Measurements from ENCODE around the gene RPS5. TPM values are rescaled to one million over a fixed set of nuclear protein-coding genes. Genes with fewer than 3 reads are reported as not detected.
A peak's percentile ranks its signal among the peaks of the same experiment; 100 is the strongest.

RPS5 gene
- total RNA-seq = 100 to 1,000 TPM; 747 to 789 TPM

DNA sequence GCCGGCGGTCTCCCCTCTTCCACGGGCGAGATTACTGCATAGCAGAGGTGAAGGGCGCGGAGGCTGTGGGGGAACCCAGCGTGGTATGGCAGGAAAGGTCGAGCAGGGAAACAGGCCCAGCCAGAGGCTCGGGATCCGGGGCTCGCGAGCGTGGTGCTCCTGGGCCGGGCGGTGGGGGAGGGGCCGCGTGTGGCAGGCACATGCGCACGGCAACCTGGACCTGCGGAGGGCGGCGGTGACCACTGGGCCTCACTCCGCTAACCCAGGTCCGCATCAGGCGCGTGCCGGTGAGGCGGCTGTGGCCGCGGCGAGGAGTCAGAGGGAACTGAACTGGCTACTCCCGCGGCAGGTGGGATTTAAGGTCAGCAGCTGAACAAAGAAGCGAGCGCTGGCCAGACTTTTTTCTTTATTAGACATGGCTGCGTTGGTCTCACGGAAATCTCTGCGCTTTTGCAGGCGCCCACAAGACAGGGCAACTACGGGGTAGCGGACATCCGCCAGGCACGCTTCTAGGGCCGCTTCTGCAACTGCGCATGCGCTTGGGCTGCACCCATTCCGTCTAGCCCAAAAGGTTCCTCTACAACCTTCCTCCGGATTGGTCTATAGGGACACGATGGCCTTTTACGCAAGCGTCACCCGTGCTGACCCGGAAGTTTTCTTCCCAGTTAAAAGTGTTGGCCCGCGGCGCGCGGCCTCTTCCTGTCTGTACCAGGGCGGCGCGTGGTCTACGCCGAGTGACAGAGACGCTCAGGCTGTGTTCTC lies at the start of gene RPS5:
RPS5 (plus strand) TSS at position 694 of the 762 bp plus-strand sequence. CDS start 869 bp downstream, outside the sequence.
- Histone ChIP-seq H3K9me3 (no peaks in the 10 kb centered on the region), H3K4me3 (peak within 1 kb of the TSS; percentile 78), H3K27me3 (replicated peaks; ENCODE audit: insufficient read depth) (no peaks in the 10 kb centered on the region), H3K4me1 (ENCODE audit: control insufficient read depth in 1 of 2, low read depth in 2 of 2) (peaks cover 15 to 35% of the 10 kb centered on the region in 2 donors), H3K27ac (peak within 1 kb of the TSS; percentile 94 to 99), H3K36me3 (peaks cover 13% of the 10 kb centered on the region)
- ATAC-seq (ENCODE audit: insufficient number of reproducible peaks, low FRiP score, low read depth) (peak; percentile 96), DNase-seq (ENCODE audit: low spot score) (peak; percentile 85)
- TF ChIP-seq, protein P1, sequence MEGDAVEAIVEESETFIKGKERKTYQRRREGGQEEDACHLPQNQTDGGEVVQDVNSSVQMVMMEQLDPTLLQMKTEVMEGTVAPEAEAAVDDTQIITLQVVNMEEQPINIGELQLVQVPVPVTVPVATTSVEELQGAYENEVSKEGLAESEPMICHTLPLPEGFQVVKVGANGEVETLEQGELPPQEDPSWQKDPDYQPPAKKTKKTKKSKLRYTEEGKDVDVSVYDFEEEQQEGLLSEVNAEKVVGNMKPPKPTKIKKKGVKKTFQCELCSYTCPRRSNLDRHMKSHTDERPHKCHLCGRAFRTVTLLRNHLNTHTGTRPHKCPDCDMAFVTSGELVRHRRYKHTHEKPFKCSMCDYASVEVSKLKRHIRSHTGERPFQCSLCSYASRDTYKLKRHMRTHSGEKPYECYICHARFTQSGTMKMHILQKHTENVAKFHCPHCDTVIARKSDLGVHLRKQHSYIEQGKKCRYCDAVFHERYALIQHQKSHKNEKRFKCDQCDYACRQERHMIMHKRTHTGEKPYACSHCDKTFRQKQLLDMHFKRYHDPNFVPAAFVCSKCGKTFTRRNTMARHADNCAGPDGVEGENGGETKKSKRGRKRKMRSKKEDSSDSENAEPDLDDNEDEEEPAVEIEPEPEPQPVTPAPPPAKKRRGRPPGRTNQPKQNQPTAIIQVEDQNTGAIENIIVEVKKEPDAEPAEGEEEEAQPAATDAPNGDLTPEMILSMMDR (IDR thresholded peaks at IDR 0.05) = no peak

DNA sequence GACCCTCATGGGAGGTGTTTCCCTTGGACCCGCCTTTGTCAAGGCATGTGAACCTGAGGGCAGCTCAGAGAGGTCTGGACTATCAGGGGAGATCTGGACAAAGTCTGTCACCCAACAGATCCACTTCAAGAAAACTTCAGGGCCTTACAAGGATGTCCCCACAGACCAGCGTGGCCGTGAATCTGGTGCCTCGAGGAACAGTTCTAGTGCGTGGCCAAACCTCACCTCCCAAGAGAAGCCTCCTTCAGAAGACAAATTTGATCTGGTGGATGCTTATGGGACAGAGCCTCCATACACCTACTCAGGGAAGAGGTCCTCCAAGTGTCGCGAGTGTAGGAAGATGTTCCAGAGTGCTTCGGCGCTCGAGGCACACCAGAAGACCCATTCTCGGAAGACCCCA lies 48.7 kb upstream of the RPS5 start:
- H3K36me3 ChIP-seq = peaks cover 36% of the 10 kb centered on the region
- no peaks in the 10 kb centered on the region for H3K27me3 ChIP-seq (replicated peaks; ENCODE audit: insufficient read depth)
- no peaks in the 10 kb centered on the region for H3K9me3 ChIP-seq
- TF ChIP-seq, protein P1 (IDR thresholded peaks at IDR 0.05) = no peak
- H3K4me3 ChIP-seq = no peak overlapping the region
- DNase-seq (ENCODE audit: low spot score) = no peak
- no peak overlapping the region for H3K27ac ChIP-seq
- ATAC-seq (ENCODE audit: insufficient number of reproducible peaks, low FRiP score, low read depth) = no peak
- H3K4me1 ChIP-seq (ENCODE audit: control insufficient read depth in 1 of 2, low read depth in 2 of 2) = no peaks in the 10 kb centered on the region

DNA sequence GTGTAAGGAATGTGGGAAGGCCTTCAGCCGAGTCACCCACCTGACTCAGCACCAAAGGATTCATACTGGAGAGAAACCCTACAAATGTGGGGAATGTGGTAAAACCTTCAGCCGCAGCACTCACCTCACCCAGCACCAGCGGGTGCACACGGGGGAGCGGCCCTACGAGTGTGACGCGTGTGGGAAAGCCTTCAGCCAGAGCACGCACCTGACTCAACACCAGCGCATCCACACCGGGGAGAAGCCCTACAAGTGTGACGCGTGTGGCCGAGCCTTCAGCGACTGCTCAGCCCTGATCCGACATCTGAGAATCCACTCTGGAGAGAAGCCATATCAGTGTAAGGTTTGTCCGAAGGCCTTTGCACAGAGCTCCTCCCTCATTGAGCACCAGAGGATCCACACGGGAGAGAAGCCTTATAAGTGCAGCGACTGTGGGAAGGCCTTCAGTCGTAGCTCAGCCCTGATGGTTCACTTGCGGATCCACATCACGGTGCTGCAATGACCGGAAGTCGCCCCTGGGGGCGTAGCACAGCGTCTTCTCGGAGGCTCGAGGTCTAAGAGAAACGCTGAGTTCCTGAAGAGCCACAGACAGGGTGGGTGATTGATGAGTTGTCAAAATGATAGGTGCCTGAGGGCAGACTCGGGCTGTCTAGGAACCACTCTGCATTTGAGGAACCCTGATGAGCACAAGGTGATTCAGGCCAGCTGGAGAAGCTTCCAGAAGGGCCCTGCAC lies 48.1 kb upstream of the RPS5 start:
- DNase-seq (ENCODE audit: low spot score) (no peak), ATAC-seq (ENCODE audit: insufficient number of reproducible peaks, low FRiP score, low read depth) (no peak)
- Histone ChIP-seq H3K4me1 (ENCODE audit: control insufficient read depth in 1 of 2, low read depth in 2 of 2) (no peaks in the 10 kb centered on the region), H3K9me3 (no peaks in the 10 kb centered on the region), H3K4me3 (no peak overlapping the region), H3K27ac (no peak overlapping the region), H3K36me3 (peaks cover 36% of the 10 kb centered on the region), H3K27me3 (replicated peaks; ENCODE audit: insufficient read depth) (no peaks in the 10 kb centered on the region)
- TF ChIP-seq, protein P1 (IDR thresholded peaks at IDR 0.05) = no peak

DNA sequence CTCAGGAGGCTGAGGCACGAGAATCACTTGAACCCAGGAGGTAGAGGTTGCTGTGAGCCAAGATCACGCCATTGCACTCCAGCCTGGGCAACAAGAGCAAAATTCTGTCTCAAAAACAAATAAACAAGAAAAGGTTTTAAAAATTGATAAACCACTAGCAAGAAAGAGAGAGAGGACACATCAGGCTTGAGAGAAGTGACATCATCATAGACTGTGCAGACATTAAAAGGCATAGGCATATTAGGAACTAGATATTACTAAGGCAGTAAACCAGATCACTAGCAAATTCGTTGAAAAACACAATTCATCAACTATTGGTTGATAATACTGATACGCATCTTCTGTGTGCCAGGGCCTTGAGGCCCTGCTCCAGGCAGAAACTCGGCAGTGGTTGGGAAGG lies 41.5 kb upstream of the RPS5 start:
- no peak for DNase-seq (ENCODE audit: low spot score)
- ATAC-seq (ENCODE audit: insufficient number of reproducible peaks, low FRiP score, low read depth) = no peak
- peaks cover 0 to 14% of the 10 kb centered on the region in 2 donors for H3K4me1 ChIP-seq (ENCODE audit: control insufficient read depth in 1 of 2, low read depth in 2 of 2)
- H3K4me3 ChIP-seq = no peak overlapping the region
- H3K36me3 ChIP-seq = no peaks in the 10 kb centered on the region
- TF ChIP-seq, protein P1 (IDR thresholded peaks at IDR 0.05) = no peak
- H3K27me3 ChIP-seq (replicated peaks; ENCODE audit: insufficient read depth) = no peaks in the 10 kb centered on the region
- no peaks in the 10 kb centered on the region for H3K9me3 ChIP-seq
- no peak overlapping the region for H3K27ac ChIP-seq

Data from thoracic aorta (tissue), 2 donors.